HL-60 (cell line): ENCODE results near the gene SECTM1.

Source experiments
- DNase-seq, 2 experiments: peaks; one replicate each; pipeline ENCODE4 v3.0.0-alpha.2; 2010 to 2020; ENCODE audit warnings: low read depth in 1 of 2, low spot score in 1 of 2
- H3K27ac ChIP-seq: fragments of 250-450 bp; sonication (Bioruptor Pico); replicated peaks from 2 replicates; pipeline ENCODE4 v1.5.1; 2020; ENCODE audit warnings: mild to moderate bottlenecking, moderate library complexity
- H3K27me3 ChIP-seq: fragments of 250-450 bp; sonication (Bioruptor Pico); 2 replicates; pipeline ENCODE4 v1.5.1; 2021; ENCODE audit warnings: mild to moderate bottlenecking, moderate library complexity; ENCODE audit not compliant: insufficient read depth, poor library complexity, severe bottlenecking
- H3K4me3 ChIP-seq: replicated peaks from 2 replicates; pipeline ENCODE4 v1.5.1; 2011; ENCODE audit warnings: mild to moderate bottlenecking, control low read depth, low read length; ENCODE audit not compliant: insufficient read depth
- CTCF ChIP-seq: IDR thresholded peaks from one replicate; pipeline ENCODE4 v1.5.1; 2011; ENCODE audit warnings: low read length, control low read depth, inconsistent platforms; ENCODE audit not compliant: insufficient read depth
- GABPA ChIP-seq: IDR thresholded peaks from 2 replicates; pipeline ENCODE4 v1.6.1; 2012; ENCODE audit warnings: low read depth
- POLR2AphosphoS5 ChIP-seq: IDR thresholded peaks from 2 replicates; pipeline ENCODE4 v1.6.1; 2012; ENCODE audit warnings: low read depth
- REST ChIP-seq: IDR thresholded peaks from 2 replicates; pipeline ENCODE4 v1.6.1; 2012; ENCODE audit warnings: low read depth; ENCODE audit not compliant: insufficient replicate concordance
- SPI1 ChIP-seq: IDR thresholded peaks from 2 replicates; pipeline ENCODE4 v1.6.1; 2012; ENCODE audit warnings: low read depth, mild to moderate bottlenecking, borderline replicate concordance

Gene SECTM1

GRCh38 chr17:82355770-82356427, 22.3 kb upstream of the SECTM1 start:
- no peak overlapping the region for H3K4me3 ChIP-seq
- no peak overlapping the region for H3K27ac ChIP-seq
- TF ChIP-seq POLR2AphosphoS5 (no peak), GABPA (no peak), SPI1 (no peak), REST (no peak), CTCF (no peak)
- H3K27me3 ChIP-seq: no peaks in the 10 kb centered on the region
- DNase-seq: no peak

- no peak overlapping the region for H3K27ac ChIP-seq
- DNase-seq: no peak
- TF ChIP-seq POLR2AphosphoS5: no peak
- TF ChIP-seq REST: no peak
- no peak for TF ChIP-seq SPI1
- TF ChIP-seq GABPA: no peak
- TF ChIP-seq CTCF: no peak
Measured at GRCh38 chr17:82354804-82355308, 21.3 kb upstream of the SECTM1 start.

GRCh38 chr17:82353484-82353883, 19.9 kb upstream of the SECTM1 start:
- TF ChIP-seq SPI1: no peak
- TF ChIP-seq POLR2AphosphoS5: no peak
- no peak for TF ChIP-seq CTCF
- TF ChIP-seq GABPA: no peak
- no peak for TF ChIP-seq REST
- Histone ChIP-seq H3K27ac (no peak overlapping the region), H3K4me3 (no peak overlapping the region), H3K27me3 (no peaks in the 10 kb centered on the region)
- no peak for DNase-seq

More at GRCh38 chr17:82354804-82355308, 21.3 kb upstream of the SECTM1 start:
- Histone ChIP-seq H3K27me3 (no peaks in the 10 kb centered on the region), H3K4me3 (no peak overlapping the region)
